SU-DHL-6 (cell line): ENCODE measurements around the gene SKOR1.
A peak's percentile ranks its signal among the peaks of the same experiment; 100 is the strongest.

Source experiments
- H2AFZ ChIP-seq: fragments of 200-600 bp; sonication (generic); 2 replicates; pipeline ENCODE4 v1.6.1; 2014; ENCODE audit warnings: low read depth, mild to moderate bottlenecking, moderate library complexity, mixed read lengths, antibody characterized with exemption, low read length; ENCODE audit not compliant: severe bottlenecking
- H3F3A ChIP-seq: fragments of 200-600 bp; shearing (Covaris generic); 2 replicates; pipeline ENCODE4 v1.6.0; 2016; ENCODE audit warnings: antibody characterized with exemption, mild to moderate bottlenecking; ENCODE audit not compliant: insufficient read depth
- H3K27ac ChIP-seq: fragments of 200-600 bp; sonication (generic); 2 replicates; pipeline ENCODE4 v1.5.1; 2016; ENCODE audit warnings: low read depth, mild to moderate bottlenecking, low read length, moderate library complexity, mixed read lengths
- H3K27me3 ChIP-seq: fragments of 200-600 bp; sonication (generic), shearing (Covaris generic); 2 replicates; pipeline ENCODE4 v1.6.0; 2014; ENCODE audit warnings: mild to moderate bottlenecking, low read length
- H3K36me3 ChIP-seq: fragments of 200-600 bp; sonication (generic); 2 replicates; pipeline ENCODE4 v1.6.1; 2014; ENCODE audit warnings: mild to moderate bottlenecking, low read length, mixed read lengths
- H3K4me2 ChIP-seq: fragments of 300-600, 200-600 bp; shearing (Covaris generic), sonication (generic); 2 replicates; pipeline ENCODE4 v1.6.0; 2014; ENCODE audit warnings: low read length, low read depth, mild to moderate bottlenecking; ENCODE audit not compliant: poor library complexity, severe bottlenecking
- H3K4me3 ChIP-seq: fragments of 200-600 bp; sonication (generic); 2 replicates; pipeline ENCODE4 v1.5.1; 2014; ENCODE audit warnings: antibody characterized with exemption, low read length, mild to moderate bottlenecking, mixed read lengths; ENCODE audit not compliant: insufficient read depth, poor library complexity, severe bottlenecking
- H3K79me2 ChIP-seq: fragments of 200-600 bp; sonication (generic); 2 replicates; pipeline ENCODE4 v1.6.1; 2014; ENCODE audit warnings: mild to moderate bottlenecking, low read length, moderate library complexity; ENCODE audit not compliant: insufficient read depth
- H3K9ac ChIP-seq: fragments of 200-600 bp; sonication (generic); 2 replicates; pipeline ENCODE4 v1.7.0; 2014; ENCODE audit warnings: mild to moderate bottlenecking, low read length
- H3K9me2 ChIP-seq: fragments of 200-600 bp; sonication (generic); replicated peaks from 2 replicates; pipeline ENCODE4 v1.6.1; 2014; ENCODE audit warnings: low read length; ENCODE audit not compliant: insufficient read depth
- H3K9me3 ChIP-seq: fragments of 200-600 bp; sonication (generic); 2 replicates; pipeline ENCODE4 v1.6.1; 2014; ENCODE audit warnings: low read length, mixed read lengths; ENCODE audit not compliant: insufficient read depth
- H4K20me1 ChIP-seq: fragments of 200-600 bp; sonication (generic); 2 replicates; pipeline ENCODE4 v1.6.1; 2014; ENCODE audit warnings: low read depth, mild to moderate bottlenecking, antibody characterized with exemption, low read length, moderate library complexity, mixed read lengths
- EZH2phosphoT487 ChIP-seq: fragments of 200-600 bp; sonication (generic), shearing (Covaris generic); conservative IDR thresholded peaks from 2 replicates; pipeline ENCODE4 v1.6.1; 2018; ENCODE audit warnings: mild to moderate bottlenecking, antibody characterized with exemption, low read length, moderate library complexity, mixed read lengths
- TF ChIP-seq, protein P1 (sequence below): fragments of 200-600 bp; sonication (generic); IDR thresholded peaks from one replicate; pipeline ENCODE4 v1.5.1; 2017; ENCODE audit warnings: antibody characterized with exemption, mild to moderate bottlenecking, low read length, moderate library complexity; ENCODE audit not compliant: insufficient read depth, poor library complexity, severe bottlenecking

SKOR1 gene

DNA sequence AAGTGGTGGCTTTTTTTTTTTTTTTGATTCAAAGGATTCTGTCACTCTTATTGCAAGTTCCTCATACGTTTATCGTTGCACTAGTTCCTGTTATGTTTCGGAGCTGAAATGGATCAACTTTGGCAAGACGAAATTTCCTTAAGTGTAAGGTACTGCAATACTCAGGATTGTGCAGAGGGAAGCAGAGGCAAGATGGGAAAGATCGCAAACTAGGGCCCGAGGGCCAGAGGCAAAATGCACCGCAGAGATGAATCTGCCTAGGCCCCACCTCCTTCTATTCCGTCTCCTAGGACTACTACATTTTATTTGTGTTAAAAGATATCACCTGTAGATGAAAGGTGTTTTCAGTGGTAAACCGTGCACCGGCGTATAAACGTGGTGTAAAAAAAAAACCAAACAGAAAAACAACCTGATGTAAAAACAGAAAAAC is 14.2 kb downstream of the SKOR1 start:
- Histone ChIP-seq H3F3A (no peaks in the 10 kb centered on the region), H4K20me1 (no peaks in the 10 kb centered on the region), H3K4me2 (peak overlapping the region; percentile 66), H3K79me2 (no peaks in the 10 kb centered on the region), H3K9me2 (no peaks in the 10 kb centered on the region), H3K36me3 (no peaks in the 10 kb centered on the region), H3K4me3 (peak overlapping the region; percentile 44), H3K9me3 (no peaks in the 10 kb centered on the region), H3K9ac (peak overlapping the region; percentile 86), H2AFZ (peak overlapping the region; percentile 95), H3K27me3 (no peaks in the 10 kb centered on the region), H3K27ac (peak overlapping the region; percentile 71)
- no peak for TF ChIP-seq EZH2phosphoT487

DNA sequence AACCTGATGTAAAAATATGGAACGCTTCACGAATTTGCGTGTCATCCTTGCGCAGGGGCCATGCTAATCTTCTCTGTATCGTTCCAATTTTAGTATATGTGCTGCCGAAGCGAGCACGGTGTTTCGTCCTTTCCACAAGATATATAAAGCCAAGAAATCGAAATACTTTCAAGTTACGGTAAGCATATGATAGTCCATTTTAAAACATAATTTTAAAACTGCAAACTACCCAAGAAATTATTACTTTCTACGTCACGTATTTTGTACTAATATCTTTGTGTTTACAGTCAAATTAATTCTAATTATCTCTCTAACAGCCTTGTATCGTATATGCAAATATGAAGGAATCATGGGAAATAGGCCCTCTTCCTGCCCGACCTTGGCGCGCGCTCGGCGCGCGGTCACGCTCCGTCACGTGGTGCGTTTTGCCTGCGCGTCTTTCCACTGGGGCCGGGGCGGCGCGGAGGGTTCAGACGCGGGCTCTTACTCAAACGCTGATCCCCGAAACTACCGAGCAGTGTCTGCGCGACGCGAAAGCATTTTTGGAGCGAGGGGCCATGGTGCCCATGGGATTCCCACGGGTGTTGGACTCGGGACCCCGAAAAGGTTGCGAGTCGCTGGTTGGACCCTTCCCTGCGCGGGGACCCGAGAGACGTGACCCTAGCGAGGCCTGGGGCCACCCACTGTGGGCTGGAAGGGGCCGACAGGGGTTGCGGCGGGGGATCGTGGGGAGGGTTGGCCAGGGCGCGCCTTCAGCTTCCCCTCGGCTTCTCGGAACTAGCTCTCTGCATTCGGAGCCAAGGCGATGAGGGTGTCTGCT is 14.8 kb downstream of the SKOR1 start, which contains the start of gene RNU6-1:
Gene RNU6-1, minus strand, starts transcription at position 117 of the 820 bp plus-strand sequence.
- Histone ChIP-seq H3K9me2 (no peaks in the 10 kb centered on the region), H3K9me3 (no peaks in the 10 kb centered on the region), H3K4me3 (peak within 1 kb of the TSS; percentile 76), H3K79me2 (no peaks in the 10 kb centered on the region), H3F3A (no peaks in the 10 kb centered on the region), H3K4me2 (peak within 1 kb of the TSS; percentile 66), H3K27me3 (no peaks in the 10 kb centered on the region), H3K9ac (peak within 1 kb of the TSS; percentile 86), H3K27ac (peak within 1 kb of the TSS; percentile 71), H2AFZ (peak within 1 kb of the TSS; percentile 95), H3K36me3 (no peaks in the 10 kb centered on the region), H4K20me1 (no peaks in the 10 kb centered on the region)
- TF ChIP-seq, protein P1, sequence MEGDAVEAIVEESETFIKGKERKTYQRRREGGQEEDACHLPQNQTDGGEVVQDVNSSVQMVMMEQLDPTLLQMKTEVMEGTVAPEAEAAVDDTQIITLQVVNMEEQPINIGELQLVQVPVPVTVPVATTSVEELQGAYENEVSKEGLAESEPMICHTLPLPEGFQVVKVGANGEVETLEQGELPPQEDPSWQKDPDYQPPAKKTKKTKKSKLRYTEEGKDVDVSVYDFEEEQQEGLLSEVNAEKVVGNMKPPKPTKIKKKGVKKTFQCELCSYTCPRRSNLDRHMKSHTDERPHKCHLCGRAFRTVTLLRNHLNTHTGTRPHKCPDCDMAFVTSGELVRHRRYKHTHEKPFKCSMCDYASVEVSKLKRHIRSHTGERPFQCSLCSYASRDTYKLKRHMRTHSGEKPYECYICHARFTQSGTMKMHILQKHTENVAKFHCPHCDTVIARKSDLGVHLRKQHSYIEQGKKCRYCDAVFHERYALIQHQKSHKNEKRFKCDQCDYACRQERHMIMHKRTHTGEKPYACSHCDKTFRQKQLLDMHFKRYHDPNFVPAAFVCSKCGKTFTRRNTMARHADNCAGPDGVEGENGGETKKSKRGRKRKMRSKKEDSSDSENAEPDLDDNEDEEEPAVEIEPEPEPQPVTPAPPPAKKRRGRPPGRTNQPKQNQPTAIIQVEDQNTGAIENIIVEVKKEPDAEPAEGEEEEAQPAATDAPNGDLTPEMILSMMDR: no peak
- TF ChIP-seq EZH2phosphoT487: no peak

- Histone ChIP-seq H4K20me1 (no peaks in the 10 kb centered on the region), H3K79me2 (no peaks in the 10 kb centered on the region), H3K27me3 (no peaks in the 10 kb centered on the region), H3K4me3 (peak overlapping the region; percentile 76), H3K9ac (peak overlapping the region; percentile 86), H3K4me2 (peak overlapping the region; percentile 66), H3K27ac (peak overlapping the region; percentile 71), H2AFZ (peak overlapping the region; percentile 93), H3K9me3 (no peaks in the 10 kb centered on the region), H3K9me2 (no peaks in the 10 kb centered on the region), H3F3A (no peaks in the 10 kb centered on the region), H3K36me3 (no peaks in the 10 kb centered on the region)
- no peak for TF ChIP-seq EZH2phosphoT487
- TF ChIP-seq, protein P1: no peak
Measured at GRCh38 chr15:67840749-67841512, 15.6 kb downstream of the SKOR1 start.

DNA sequence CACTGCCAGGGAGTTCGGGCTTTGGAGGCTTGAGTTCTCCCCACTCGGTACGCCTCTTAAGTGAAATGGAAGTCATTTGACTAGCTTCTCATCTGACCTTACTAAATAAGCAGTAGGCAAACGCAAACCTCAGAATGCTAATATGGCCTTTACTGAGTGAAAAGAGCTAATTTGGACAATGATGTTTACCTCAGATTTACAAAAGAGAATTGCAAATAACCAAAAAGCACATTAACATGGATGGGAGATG is 16.1 kb downstream of the SKOR1 start:
- Histone ChIP-seq H3F3A (no peaks in the 10 kb centered on the region), H3K4me2 (peak overlapping the region; percentile 66), H3K4me3 (no peak overlapping the region), H2AFZ (no peak overlapping the region), H4K20me1 (no peaks in the 10 kb centered on the region), H3K36me3 (no peaks in the 10 kb centered on the region), H3K9me3 (no peaks in the 10 kb centered on the region), H3K79me2 (no peaks in the 10 kb centered on the region), H3K9ac (0 out of 2 replicates have a peak overlapping the region, but pooled peaks have one; percentile 86), H3K9me2 (no peaks in the 10 kb centered on the region), H3K27me3 (no peaks in the 10 kb centered on the region), H3K27ac (no peak overlapping the region)
- no peak for TF ChIP-seq EZH2phosphoT487
- TF ChIP-seq, protein P1: no peak
